ENCODE results near the gene CYFIP1. TPM values are rescaled to one million over a fixed set of nuclear protein-coding genes. Genes with fewer than 3 reads are reported as not detected.

Gene CYFIP1
- total and polyA plus RNA-seq, 2 of the 8 experiments (the other 6 are each of a cell fraction or from before 2014, with no cell fraction given): 38.6 to 81.7 TPM

DNA sequence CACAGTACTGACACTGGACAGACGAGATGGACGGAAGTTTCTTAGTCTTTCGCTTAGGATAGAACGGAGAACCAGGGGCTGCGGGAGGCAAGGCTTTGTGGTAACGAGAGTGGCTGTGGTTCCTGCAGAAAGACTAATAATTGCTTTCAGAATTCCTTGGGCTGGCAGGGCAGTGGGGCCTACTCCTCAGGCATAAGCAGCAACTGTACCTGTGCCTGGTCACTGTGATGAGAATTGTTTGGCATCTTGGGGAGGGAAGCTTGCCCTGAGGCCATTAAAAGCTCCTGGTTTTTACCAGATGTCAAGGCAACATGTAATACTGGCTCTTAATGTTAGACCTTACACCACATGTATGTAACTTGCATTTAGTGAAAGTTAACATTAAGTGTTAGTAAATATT, 134.1 kb downstream of the CYFIP1 start (continued):
- no peak for TF ChIP-seq SP4 (IDR thresholded peaks at IDR 0.05; ENCODE audit: low read length)
- TF ChIP-seq POLR2AphosphoS5 (IDR thresholded peaks at IDR 0.05; ENCODE audit: low read depth, low read length): no peak
- no peak for TF ChIP-seq BRCA1 (IDR thresholded peaks at IDR 0.05; ENCODE audit: low read depth, low read length)

Data from H1 (cell line).